ENCODE measurements around the gene TADA3.

Gene TADA3

DNA sequence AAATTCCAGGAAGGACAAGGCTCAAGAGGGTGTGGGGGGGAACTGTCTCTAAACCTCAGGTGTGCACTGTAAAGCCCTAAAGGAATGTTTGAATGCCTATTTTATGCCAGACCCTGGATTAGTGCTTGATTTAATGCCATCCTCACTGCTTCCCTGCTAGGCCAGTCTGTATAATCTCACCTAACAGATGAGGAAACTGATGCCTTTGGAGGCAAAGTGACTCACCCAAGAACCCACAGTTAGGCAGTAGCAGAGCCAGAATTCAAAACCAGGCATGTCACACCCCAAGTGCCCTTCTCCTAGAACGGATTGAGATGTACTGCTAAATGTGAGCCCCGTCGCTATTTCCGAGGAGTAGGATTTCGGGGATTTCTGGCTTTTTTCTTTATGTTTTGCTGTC, 30.4 kb downstream of the TADA3 start:
- no peak for DNase-seq (ENCODE audit: low read depth, low spot score)

DNA sequence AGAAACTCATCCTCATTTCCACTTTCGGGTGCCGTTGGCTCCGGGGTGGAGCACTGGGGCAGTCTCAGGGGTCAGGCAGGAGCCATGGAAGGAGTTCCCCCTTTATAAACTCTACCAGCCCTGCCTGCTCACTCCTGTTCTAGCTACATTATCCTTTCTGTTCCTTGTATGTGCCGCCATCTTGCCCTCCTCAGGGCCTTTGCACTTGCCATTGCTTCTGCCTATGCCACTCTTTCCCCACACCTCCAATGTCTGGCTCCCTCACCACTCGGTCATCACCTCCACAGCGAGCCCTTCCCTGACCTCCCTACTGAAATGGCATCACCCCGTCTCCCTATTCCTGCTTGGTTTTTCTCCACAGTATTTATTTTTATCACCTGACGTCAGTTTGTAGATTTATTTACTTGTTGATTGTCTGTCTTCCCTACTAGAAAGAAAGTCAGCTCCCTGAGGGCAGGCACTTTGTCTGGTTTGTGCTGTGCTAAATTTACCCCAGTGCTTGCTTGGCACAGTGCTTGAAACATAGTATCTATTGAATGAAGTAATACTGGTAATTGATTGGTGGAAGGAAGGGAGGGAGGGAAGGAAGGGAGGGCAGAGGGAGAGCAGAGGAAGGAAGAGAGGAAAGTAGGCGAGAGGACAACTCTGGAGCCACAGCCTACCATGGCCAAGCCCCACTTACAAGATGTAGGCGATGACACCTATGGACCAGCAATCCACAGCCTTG, 31.3 kb downstream of the TADA3 start:
- DNase-seq (ENCODE audit: low read depth, low spot score) = no peak

DNA sequence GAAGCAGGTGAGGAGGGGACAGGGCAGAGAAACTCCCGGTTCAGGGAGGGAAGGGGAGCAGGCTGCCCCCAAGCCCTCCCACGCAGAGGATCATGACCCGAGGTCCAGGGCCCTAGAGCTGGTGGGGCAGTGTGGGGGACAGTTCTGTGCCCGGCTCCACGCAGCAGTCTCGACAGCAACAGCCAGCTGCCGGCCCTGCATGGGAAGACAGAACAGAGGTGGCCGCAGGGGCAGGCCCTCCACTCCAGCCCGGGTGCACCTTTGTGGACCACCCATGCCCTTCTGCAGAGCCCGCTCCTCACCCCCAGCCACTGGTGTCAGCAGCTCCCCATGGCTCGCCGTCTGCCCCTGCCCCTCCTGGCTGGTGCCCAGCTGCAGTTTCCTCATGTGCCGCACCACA, 34.8 kb downstream of the TADA3 start:
- DNase-seq (ENCODE audit: low read depth, low spot score) = no peak

DNA sequence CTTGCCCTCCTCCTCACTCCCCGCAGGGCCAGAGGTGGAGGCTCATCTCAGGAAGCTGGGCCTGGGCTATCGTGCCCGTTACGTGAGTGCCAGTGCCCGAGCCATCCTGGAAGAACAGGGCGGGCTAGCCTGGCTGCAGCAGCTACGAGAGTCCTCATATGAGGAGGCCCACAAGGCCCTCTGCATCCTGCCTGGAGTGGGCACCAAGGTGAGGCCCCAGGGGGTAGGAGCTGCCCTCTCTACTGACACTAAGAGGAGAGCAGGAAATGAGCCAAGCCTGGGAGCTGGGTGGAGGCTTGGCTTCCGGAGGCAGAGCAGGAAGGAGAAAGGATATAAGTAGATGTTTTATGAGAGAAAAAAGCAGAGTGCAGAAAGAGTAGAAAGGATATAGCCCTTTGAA, 37.6 kb downstream of the TADA3 start:
- DNase-seq (ENCODE audit: low read depth, low spot score) = no peak

DNA sequence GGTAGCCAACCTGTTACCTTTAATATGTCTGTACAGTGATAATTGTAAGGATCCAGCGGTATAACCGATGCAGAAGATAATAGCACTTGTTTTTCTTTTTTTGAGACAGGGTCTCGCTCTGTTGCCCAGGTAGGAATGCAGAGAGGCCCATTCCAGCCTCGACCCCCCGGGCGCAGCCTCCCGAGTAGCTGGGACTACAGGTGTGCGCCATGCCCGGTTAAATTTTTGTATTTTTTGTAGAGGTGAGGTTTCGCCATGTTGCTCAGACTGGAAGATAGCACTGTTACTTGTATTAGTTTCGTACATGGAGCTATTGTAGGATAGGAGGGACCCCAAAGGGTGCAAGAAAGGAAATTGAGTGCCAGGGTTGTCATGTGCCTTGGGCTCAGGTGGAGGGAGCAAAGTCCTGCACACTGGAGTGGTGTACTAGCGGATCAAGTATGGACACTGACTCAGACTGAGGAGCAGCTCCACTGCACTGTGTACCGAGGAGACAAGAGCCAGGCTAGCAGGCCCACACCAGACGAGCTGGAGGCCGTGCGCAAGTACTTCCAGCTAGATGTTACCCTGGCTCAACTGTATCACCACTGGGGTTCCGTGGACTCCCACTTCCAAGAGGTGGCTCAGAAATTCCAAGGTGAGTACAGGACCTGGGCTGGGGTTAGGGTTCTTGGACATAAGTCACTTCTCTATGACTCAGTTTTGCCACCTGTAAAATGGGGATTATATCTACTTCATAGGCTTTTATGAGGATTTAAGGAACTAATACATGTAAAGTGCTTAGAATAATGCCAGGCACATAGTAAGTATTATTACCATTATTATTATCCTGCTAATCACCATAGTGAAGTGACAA, 41.5 kb downstream of the TADA3 start:
- DNase-seq (ENCODE audit: low read depth, low spot score) = peak; percentile 33

- DNase-seq (ENCODE audit: low read depth, low spot score) = peak; percentile 99
Observed at GRCh38 chr3:9749645-9750555, 42.4 kb downstream of the TADA3 start, which contains the start of gene OGG1. TSS of gene OGG1 (plus strand) at chr3:9749952. CDS start at chr3:9750287, 335 bp downstream.

DNA sequence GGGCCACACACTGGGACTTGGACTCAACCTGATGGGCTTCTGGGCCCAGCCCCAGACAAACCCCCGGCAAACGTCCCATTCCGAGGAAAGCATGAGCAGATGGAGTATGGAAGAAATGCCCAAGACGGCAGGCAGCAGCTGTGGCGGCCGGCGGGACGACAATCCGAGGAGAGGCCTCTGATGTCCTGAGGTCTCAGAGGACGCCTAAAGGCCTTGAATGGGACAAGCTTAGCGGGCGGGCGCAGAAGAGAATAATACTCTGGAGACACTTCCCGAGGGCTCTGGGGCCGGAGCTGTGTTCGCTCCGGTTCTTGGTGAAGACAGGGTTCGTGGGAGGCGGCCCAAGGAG, 43.0 kb downstream of the TADA3 start:
- DNase-seq (ENCODE audit: low read depth, low spot score) = no peak

- DNase-seq (ENCODE audit: low read depth, low spot score) = no peak
Observed at GRCh38 chr3:9748031-9748430, 44.2 kb downstream of the TADA3 start.

GRCh38 chr3:9747267-9747666, 45.0 kb downstream of the TADA3 start:
- peak; percentile 19 for DNase-seq (ENCODE audit: low read depth, low spot score)

GRCh38 chr3:9746330-9746729, 45.9 kb downstream of the TADA3 start:
- peak; percentile 92 for DNase-seq (ENCODE audit: low read depth, low spot score)

- no peak for DNase-seq (ENCODE audit: low read depth, low spot score)
Observed at GRCh38 chr3:9745521-9745920, 46.8 kb downstream of the TADA3 start.

DNA sequence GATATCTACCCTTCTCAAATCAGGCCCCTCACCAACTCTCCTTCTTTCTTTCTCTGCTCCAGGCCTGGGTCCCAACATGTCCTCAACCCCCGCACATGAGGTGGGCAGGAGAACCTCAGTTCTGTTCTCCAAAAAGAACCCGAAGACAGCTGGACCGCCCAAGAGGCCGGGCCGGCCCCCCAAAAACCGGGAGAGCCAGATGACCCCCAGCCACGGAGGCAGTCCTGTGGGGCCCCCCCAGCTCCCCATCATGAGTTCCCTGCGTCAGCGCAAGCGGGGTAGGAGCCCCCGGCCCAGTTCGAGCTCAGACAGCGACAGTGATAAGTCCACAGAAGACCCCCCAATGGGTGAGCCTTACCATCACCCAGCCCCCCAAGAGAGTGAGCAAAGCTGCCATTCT, 48.1 kb downstream of the TADA3 start:
- no peak for DNase-seq (ENCODE audit: low read depth, low spot score)

DNA sequence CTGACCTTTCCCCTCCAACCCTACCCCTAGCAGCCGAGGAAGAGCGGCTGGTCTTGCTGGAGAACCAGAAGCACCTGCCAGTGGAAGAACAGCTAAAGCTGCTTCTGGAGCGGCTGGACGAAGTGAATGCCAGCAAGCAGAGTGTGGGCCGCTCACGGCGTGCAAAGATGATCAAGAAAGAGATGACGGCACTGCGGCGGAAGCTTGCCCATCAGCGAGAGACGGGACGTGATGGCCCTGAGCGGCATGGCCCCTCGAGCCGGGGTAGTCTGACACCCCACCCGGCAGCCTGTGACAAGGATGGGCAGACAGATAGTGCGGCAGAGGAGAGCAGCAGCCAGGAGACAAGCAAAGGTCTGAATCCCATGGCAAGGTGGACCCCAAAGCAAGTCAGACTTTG, 48.7 kb downstream of the TADA3 start:
- no peak for DNase-seq (ENCODE audit: low read depth, low spot score)

- DNase-seq (ENCODE audit: low read depth, low spot score) = no peak
Observed at GRCh38 chr3:9742560-9742959, 49.7 kb downstream of the TADA3 start.

DNA sequence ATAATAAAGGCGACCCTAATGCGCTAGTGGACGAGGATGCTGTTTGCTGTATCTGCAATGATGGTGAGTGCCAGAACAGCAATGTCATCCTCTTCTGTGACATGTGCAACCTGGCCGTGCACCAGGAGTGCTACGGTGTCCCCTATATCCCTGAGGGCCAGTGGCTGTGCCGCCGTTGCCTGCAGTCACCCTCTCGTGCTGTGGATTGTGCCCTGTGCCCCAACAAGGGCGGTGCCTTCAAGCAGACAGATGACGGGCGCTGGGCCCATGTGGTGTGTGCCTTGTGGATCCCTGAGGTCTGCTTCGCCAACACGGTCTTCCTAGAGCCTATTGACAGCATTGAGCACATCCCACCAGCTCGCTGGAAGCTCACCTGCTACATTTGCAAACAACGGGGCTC, 53.1 kb downstream of the TADA3 start:
- no peak for DNase-seq (ENCODE audit: low read depth, low spot score)

GRCh38 chr3:9736831-9737230, 55.4 kb downstream of the TADA3 start:
- no peak for DNase-seq (ENCODE audit: low read depth, low spot score)

GRCh38 chr3:9732740-9733115, 59.5 kb downstream of the TADA3 start:
- DNase-seq (ENCODE audit: low read depth, low spot score) = peak; percentile 19

- DNase-seq (ENCODE audit: low read depth, low spot score) = peak; percentile 49
Observed at GRCh38 chr3:9732080-9732739, 60.1 kb downstream of the TADA3 start.

- DNase-seq (ENCODE audit: low read depth, low spot score) = peak; percentile 100
Observed at GRCh38 chr3:9731206-9732079, 60.8 kb downstream of the TADA3 start, which contains the start of gene BRPF1. TSS of gene BRPF1 (plus strand) at chr3:9731735. CDS start at chr3:9734141, 2,406 bp downstream.

- no peak for DNase-seq (ENCODE audit: low read depth, low spot score)
Observed at GRCh38 chr3:9730657-9731205, 61.5 kb downstream of the TADA3 start.

Measured in astrocyte of the hippocampus (primary cell).